Karpas-422 (cell line): ENCODE data around the gene UGT2B11. TPM values are rescaled to one million over a fixed set of nuclear protein-coding genes. Genes with fewer than 3 reads are reported as not detected.
"Not testable (repeated sequence)": the region's sequence is repeated elsewhere in the genome, so short reads cannot be mapped to it uniquely, and the experiment has no call there.

Experiments used
- DNase-seq: peaks from one replicate; pipeline ENCODE4 v3.0.0-alpha.2; 2015
- H2AFZ ChIP-seq: fragments of 200-600 bp; sonication (generic); 2 replicates; pipeline ENCODE4 v1.6.1; 2014; ENCODE audit warnings: antibody characterized with exemption, low read length, mixed read lengths
- H3K27ac ChIP-seq: fragments of 200-600 bp; sonication (generic); 2 replicates; pipeline ENCODE4 v1.5.1; 2014; ENCODE audit warnings: mild to moderate bottlenecking, low read length, moderate library complexity
- H3K27me3 ChIP-seq: fragments of 200-600 bp; sonication (generic); 2 replicates; pipeline ENCODE4 v1.6.1; 2014; ENCODE audit warnings: low read length, mixed read lengths
- H3K36me3 ChIP-seq: fragments of 200-600 bp; sonication (generic); 2 replicates; pipeline ENCODE4 v1.6.1; 2014; ENCODE audit warnings: low read length, mixed read lengths; ENCODE audit not compliant: insufficient read depth
- H3K4me1 ChIP-seq: fragments of 200-600 bp; sonication (generic); 2 replicates; pipeline ENCODE4 v1.6.1; 2014; ENCODE audit warnings: mild to moderate bottlenecking, low read length, mixed read lengths
- H3K4me2 ChIP-seq: fragments of 200-600 bp; sonication (generic); 2 replicates; pipeline ENCODE4 v1.6.1; 2014; ENCODE audit warnings: low read length, low read depth, mild to moderate bottlenecking; ENCODE audit not compliant: poor library complexity, severe bottlenecking
- H3K4me3 ChIP-seq: fragments of 200-600 bp; sonication (generic); 2 replicates; pipeline ENCODE4 v1.5.1; 2014; ENCODE audit warnings: mild to moderate bottlenecking, antibody characterized with exemption, low read length, mixed read lengths
- H3K79me2 ChIP-seq: fragments of 200-600 bp; sonication (generic); 2 replicates; pipeline ENCODE4 v1.6.1; 2014; ENCODE audit warnings: mild to moderate bottlenecking, low read length, mixed read lengths
- H3K9ac ChIP-seq: fragments of 200-600 bp; sonication (generic); 2 replicates; pipeline ENCODE4 v1.6.0; 2014; ENCODE audit warnings: low read length
- H3K9me2 ChIP-seq: fragments of 200-600 bp; sonication (generic), shearing (Covaris generic); replicated peaks from 2 replicates; pipeline ENCODE4 v1.6.0; 2014; ENCODE audit warnings: mild to moderate bottlenecking, low read length, moderate library complexity; ENCODE audit not compliant: insufficient read depth
- H3K9me3 ChIP-seq: fragments of 300-700, 200-600 bp; sonication (generic); 2 replicates; pipeline ENCODE4 v1.6.1; 2014; ENCODE audit warnings: low read length, mixed read lengths
- H4K20me1 ChIP-seq: fragments of 200-600 bp; sonication (generic); 2 replicates; pipeline ENCODE4 v1.6.1; 2014; ENCODE audit warnings: mild to moderate bottlenecking, antibody characterized with exemption, low read length, low read depth; ENCODE audit not compliant: insufficient read depth
- total RNA-seq: library from RNA; depleted of rRNA; stranded (reverse); fragments of >200 nt; shearing (Covaris generic); gene quantifications from 2 replicates; pipeline ENCODE4 v1.2.3, GENCODE V29; 2014; ENCODE audit warnings: low replicate concordance

Gene UGT2B11
- total RNA-seq, 1 experiment from 2014 or later: not detected

GRCh38 chr4:69181519-69182169 lies 32.9 kb downstream of the UGT2B11 start:
- H3K4me1 ChIP-seq, H3K27ac ChIP-seq, DNase-seq, H3K9me2 ChIP-seq, H2AFZ ChIP-seq, H3K4me3 ChIP-seq, H3K9ac ChIP-seq, H3K36me3 ChIP-seq, H3K9me3 ChIP-seq, H3K4me2 ChIP-seq, H3K79me2 ChIP-seq, H4K20me1 ChIP-seq, H3K27me3 ChIP-seq: not testable (repeated sequence)

GRCh38 chr4:69179817-69180216 lies 34.7 kb downstream of the UGT2B11 start:
- not testable (repeated sequence) for H2AFZ ChIP-seq, H3K4me1 ChIP-seq, H3K36me3 ChIP-seq, H3K79me2 ChIP-seq, H3K9me2 ChIP-seq, H3K9me3 ChIP-seq, H3K4me3 ChIP-seq, H3K27me3 ChIP-seq, H4K20me1 ChIP-seq, H3K27ac ChIP-seq, DNase-seq, H3K4me2 ChIP-seq, H3K9ac ChIP-seq

- not testable (repeated sequence) for H4K20me1 ChIP-seq, H3K27ac ChIP-seq, H3K4me2 ChIP-seq, H3K4me1 ChIP-seq, H3K9ac ChIP-seq, H3K27me3 ChIP-seq, H3K4me3 ChIP-seq, H3K79me2 ChIP-seq, H3K36me3 ChIP-seq, H2AFZ ChIP-seq, H3K9me2 ChIP-seq, DNase-seq, H3K9me3 ChIP-seq
Measured at GRCh38 chr4:69178751-69179205, 35.8 kb downstream of the UGT2B11 start.

DNA sequence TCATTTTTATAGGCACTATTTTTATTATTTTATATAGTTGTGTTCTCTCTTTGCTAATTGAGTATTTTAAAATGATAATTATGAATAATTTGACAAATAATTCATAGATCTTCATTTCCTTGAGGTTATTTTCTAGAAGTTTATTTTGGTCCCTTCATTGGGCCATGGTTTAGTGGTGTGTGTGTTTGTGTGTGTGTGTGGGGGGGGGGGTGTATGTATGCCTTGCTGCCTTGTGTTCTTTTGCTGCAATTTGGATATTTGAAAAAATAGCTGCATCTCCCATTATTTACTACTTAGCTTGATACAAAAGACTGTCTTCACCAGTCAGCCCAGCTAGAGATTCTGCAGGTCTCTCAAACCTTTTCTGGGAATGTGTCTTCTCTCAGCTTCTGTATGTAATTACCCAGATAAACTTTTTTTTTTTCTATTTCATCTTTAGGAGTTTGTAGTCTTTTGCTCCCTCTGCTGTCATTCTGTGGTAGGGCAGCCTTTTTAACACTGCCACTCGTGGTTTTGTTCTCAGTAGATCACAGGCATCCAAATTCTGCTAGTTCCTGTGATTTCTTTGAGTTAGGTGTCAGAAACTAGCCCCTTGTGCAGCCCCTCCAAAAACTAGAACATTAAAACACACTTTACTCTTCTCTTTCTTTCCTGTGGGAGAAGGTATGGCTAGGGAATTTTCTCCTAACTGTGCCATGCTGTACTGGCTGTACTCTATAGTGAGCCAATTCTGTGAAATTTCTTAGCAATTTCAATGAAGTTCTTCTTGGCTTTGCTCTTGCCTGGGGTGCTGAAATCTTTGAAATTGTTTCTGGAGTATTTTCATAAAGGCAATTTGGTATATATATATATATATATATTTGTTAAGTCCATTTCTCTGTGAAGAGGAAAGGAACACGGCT lies 44.1 kb downstream of the UGT2B11 start:
- not testable (repeated sequence) for H2AFZ ChIP-seq, H3K79me2 ChIP-seq, H3K9me2 ChIP-seq, H3K27me3 ChIP-seq, H3K4me3 ChIP-seq, H3K4me2 ChIP-seq, H3K27ac ChIP-seq, H4K20me1 ChIP-seq, H3K36me3 ChIP-seq, H3K9ac ChIP-seq, H3K9me3 ChIP-seq, H3K4me1 ChIP-seq
- DNase-seq: peak; percentile 72

DNA sequence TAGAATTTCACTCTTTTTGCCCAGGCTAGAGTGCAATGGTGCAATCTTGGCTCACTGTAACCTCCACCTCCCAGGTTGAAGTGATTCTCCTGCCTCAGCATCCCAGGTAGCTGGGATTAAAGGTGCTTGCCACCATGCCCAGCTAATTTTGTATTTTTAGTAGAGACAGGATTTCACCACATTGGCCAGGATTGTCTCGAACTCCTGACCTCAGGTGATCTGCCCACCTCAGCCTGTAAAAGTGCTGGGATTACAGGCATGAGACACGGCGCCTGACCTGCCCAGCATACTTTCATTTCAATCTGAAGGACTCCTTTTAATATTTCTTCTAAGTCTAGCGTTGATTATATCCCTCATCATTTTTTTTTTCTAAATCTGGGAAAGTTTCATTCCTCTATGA lies 45.4 kb downstream of the UGT2B11 start:
- not testable (repeated sequence) for H3K4me2 ChIP-seq, H3K9me2 ChIP-seq, H3K79me2 ChIP-seq

GRCh38 chr4:69167300-69167699 lies 47.2 kb downstream of the UGT2B11 start:
- no peaks in the 10 kb centered on the region for H3K27me3 ChIP-seq
- H3K9me3 ChIP-seq: no peaks in the 10 kb centered on the region
- no peak for DNase-seq

More for the DNA sequence above, 45.4 kb downstream of the UGT2B11 start:
- H3K4me3 ChIP-seq, H3K9ac ChIP-seq, H3K27ac ChIP-seq, H2AFZ ChIP-seq, DNase-seq, H3K36me3 ChIP-seq, H3K9me3 ChIP-seq, H3K27me3 ChIP-seq, H3K4me1 ChIP-seq, H4K20me1 ChIP-seq: not testable (repeated sequence)

DNA sequence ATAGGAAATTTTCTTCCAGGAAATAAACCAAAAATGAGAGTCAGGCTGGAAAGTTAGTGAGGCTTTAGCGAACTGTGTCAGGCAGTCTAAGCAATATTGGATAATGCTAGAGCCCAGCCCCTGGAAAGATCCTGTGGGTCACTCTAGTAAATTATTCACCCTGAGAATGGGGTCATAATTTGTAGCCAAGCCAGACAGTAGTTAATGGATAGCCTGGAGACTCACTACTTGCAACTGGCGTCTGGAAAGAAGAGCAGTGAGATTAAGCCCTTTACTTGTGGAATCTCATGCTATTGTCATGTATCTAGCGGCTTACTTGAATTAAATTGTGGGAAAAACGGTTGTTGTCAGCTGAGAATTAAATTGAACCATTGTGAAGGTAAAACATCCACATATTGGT lies 48.2 kb downstream of the UGT2B11 start:
- H3K9me2 ChIP-seq, H4K20me1 ChIP-seq, H3K4me3 ChIP-seq, H3K27me3 ChIP-seq, H3K27ac ChIP-seq, DNase-seq, H3K4me2 ChIP-seq, H2AFZ ChIP-seq, H3K9me3 ChIP-seq, H3K36me3 ChIP-seq, H3K4me1 ChIP-seq, H3K9ac ChIP-seq, H3K79me2 ChIP-seq: not testable (repeated sequence)

More at GRCh38 chr4:69167300-69167699, 47.2 kb downstream of the UGT2B11 start:
- Histone ChIP-seq H3K4me3 (no peak overlapping the region), H3K79me2 (no peaks in the 10 kb centered on the region), H3K9me2 (no peaks in the 10 kb centered on the region), H3K27ac (no peak overlapping the region), H4K20me1 (no peaks in the 10 kb centered on the region), H3K36me3 (no peaks in the 10 kb centered on the region), H3K4me2 (no peak overlapping the region), H3K4me1 (no peaks in the 10 kb centered on the region), H3K9ac (no peak overlapping the region), H2AFZ (no peak overlapping the region)

DNA sequence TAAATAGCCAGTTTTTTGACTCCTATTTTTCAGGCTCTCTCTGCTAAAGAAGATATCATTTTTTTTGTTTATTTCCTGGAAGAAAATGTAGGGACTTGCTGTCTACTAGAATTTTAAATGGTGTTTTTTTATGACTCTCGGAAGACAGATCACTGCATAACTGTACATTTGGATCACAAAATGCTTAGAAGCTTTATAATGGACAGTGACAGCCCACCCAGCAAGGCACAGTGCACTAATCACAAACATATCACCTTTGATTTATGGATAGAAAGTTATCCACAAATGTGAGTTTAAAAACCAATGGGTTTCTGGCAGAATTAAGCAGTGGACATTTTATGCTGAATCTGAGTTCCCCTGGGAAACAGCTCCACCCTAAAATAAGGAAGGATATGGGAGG lies 48.8 kb downstream of the UGT2B11 start:
- not testable (repeated sequence) for H4K20me1 ChIP-seq, H3K4me2 ChIP-seq, H3K9me3 ChIP-seq, H3K36me3 ChIP-seq, H2AFZ ChIP-seq, H3K4me1 ChIP-seq, H3K79me2 ChIP-seq, H3K27me3 ChIP-seq, H3K4me3 ChIP-seq, DNase-seq, H3K9me2 ChIP-seq, H3K27ac ChIP-seq, H3K9ac ChIP-seq
